Panc1 (cell line): Measurements from ENCODE around the gene PKD1L1.

Experiments
- CTCF ChIP-seq: fragments of 450-650 bp; IDR thresholded peaks from 2 replicates; pipeline ENCODE4 v1.5.1; 2017; ENCODE audit warnings: mild to moderate bottlenecking
- POLR2AphosphoS5 ChIP-seq: IDR thresholded peaks from 2 replicates; pipeline ENCODE4 v1.6.1; 2012; ENCODE audit warnings: mild to moderate bottlenecking, low read depth, low read length, moderate library complexity
- REST ChIP-seq, 2 experiments: IDR thresholded peaks; 2 replicates each; pipeline ENCODE4 v1.6.1; 2011 to 2012; ENCODE audit warnings: low read depth in 2 of 2, control low read depth in 1 of 2, low read length in 1 of 2, mild to moderate bottlenecking in 1 of 2, moderate library complexity in 1 of 2; ENCODE audit not compliant: insufficient read depth in 1 of 2
- SIN3A ChIP-seq: IDR thresholded peaks from 2 replicates; pipeline ENCODE4 v1.6.1; 2012; ENCODE audit warnings: low read depth, mild to moderate bottlenecking, low read length, moderate library complexity, borderline replicate concordance; ENCODE audit not compliant: insufficient read depth

GRCh38 chr7:47881256-47881655, 67.0 kb downstream of the PKD1L1 start:
- TF ChIP-seq POLR2AphosphoS5 (no peak), SIN3A (no peak), CTCF (no peak), REST (IDR thresholded peaks at IDR 0.05; ENCODE audit: insufficient read depth in 1 of 2, low read depth in 2 of 2, low read length in 1 of 2) (no peak)
